GM19397 (cell line): ENCODE data around the gene EN2.

ENCODE experiments used
- ATAC-seq: cut with Tn5 transposase; IDR thresholded peaks from one replicate; pipeline ENCODE4 v1.9.1; 2021; ENCODE audit warnings: mild to moderate bottlenecking, moderate library complexity; ENCODE audit not compliant: unreplicated experiment

Gene EN2

DNA sequence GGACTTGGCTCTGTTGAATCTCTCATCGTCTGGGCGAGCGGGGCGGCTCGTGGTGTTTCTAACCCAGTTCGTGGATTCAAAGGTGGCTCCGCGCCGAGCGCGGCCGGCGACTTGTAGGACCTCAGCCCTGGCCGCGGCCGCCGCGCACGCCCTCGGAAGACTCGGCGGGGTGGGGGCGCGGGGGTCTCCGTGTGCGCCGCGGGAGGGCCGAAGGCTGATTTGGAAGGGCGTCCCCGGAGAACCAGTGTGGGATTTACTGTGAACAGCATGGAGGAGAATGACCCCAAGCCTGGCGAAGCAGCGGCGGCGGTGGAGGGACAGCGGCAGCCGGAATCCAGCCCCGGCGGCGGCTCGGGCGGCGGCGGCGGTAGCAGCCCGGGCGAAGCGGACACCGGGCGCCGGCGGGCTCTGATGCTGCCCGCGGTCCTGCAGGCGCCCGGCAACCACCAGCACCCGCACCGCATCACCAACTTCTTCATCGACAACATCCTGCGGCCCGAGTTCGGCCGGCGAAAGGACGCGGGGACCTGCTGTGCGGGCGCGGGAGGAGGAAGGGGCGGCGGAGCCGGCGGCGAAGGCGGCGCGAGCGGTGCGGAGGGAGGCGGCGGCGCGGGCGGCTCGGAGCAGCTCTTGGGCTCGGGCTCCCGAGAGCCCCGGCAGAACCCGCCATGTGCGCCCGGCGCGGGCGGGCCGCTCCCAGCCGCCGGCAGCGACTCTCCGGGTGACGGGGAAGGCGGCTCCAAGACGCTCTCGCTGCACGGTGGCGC is at the start of gene EN2:
Gene EN2 (plus strand): TSS at position 19 of the 767 bp plus-strand sequence. CDS start 249 bp downstream, at position 268.
- ATAC-seq: no peak

DNA sequence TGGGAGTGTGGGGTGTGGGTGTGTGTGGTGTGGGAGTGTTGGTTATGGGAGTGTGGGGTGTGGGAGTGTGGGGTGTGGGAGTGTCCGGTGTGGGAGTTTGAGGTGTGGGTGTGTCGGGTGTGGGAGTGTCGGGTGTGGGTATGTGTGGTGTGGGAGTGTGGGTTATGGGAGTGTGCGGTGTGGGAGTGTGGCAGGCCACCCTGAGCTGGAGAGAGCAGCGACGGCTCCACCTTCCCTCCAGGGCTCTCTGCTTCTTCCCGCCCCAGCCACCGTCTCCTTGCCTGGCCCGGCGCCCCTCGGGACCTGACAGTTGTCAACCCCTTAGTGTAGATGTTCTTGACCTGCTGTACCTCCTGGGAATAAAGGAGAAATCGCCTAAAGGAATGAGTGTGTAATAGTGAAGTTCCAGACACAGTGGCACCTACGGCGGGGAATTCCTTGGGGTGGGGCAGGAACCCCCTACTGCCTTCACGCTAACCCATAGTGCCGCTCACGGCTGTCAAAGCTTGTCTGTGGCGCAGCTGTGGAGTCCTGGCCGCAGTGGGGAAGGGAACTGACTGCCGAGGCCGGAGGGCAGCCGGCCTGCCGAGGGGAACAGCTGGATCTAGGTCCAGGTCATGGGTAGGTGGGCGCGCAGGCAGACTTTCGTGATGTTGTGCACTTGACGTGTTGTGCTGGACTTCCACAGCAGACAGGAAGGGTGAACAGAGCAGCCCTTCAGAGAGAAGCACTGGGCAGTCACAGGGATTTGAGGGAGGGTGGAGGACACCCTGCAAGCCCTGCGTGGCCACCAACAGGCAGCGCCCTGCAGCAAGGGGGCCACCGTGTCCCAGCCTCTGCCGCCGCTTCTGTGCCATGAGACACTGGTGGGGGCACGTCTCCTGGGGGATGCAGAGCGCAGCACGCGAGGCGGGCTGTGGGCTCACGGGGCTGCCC is 49.0 kb upstream of the EN2 start:
- no peak for ATAC-seq

DNA sequence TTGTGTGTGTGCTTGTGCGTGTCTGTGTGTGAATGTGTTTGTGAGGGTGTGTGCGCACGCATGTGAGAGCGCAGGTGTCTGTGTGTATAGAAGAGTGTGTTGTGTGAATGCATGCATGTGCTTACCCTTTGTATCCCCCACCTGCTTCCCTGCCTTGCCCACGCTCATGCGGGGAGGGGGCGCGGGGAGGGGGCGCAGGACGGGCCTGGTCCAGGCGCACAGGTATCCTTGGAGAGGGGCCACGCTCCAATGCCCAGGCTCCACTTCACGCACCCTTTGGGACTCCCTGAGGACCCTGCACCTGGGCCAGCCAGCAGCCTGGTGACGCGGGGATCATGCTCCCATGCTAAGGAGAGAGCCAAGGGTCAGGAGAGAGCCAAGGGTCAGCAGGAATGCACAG is 47.9 kb upstream of the EN2 start:
- no peak for ATAC-seq

DNA sequence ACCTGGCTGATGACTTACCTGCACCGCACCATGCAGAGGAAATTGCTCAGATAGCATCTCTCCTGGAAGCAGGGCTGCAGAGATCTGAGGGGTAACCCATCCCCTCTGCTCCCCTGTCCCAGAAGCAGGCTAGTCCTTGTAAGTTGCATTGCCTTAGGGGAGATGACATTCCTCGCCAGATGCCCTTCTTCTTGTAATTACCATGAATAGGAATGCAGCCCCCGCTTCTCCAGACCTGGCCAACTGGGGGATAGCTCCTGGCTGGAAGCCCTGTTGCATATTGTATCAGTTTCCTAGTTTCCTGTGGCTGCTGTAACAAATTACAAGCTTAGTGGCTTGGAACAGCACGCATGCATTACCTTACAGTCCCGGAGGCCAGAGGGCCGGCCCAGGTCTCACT is 47.5 kb upstream of the EN2 start:
- no peak for ATAC-seq

DNA sequence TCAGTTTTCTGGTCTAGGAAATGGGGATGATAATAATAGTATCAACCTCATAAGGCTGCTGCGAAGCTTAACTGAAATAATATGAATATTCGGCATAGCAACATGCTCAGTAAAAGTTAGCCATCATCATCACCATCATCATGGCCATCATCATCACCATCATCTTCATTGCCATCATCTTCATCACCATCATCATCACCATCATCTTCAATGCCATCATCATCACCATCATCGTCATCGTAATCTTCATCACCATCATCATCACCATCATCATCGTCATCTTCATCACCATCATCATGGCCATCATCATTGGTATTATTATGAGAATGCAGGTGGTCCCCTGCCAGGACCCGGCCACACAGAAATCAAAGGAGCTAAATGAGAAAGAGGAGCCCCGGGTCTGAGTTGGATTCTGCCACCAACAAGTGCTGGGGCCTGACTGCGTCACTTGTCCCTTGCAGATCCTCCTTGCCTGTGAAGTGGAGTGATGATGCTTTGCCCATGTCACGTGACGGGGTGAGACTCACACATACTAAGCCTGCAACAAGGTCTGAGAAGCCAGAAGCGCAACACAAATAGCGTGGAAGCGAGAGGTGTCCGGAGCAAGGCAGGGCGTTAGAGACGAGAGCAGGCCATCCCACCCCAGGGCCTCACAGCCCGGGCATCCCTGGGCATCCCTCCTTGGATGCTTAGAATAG is 46.1 kb upstream of the EN2 start:
- ATAC-seq: no peak

DNA sequence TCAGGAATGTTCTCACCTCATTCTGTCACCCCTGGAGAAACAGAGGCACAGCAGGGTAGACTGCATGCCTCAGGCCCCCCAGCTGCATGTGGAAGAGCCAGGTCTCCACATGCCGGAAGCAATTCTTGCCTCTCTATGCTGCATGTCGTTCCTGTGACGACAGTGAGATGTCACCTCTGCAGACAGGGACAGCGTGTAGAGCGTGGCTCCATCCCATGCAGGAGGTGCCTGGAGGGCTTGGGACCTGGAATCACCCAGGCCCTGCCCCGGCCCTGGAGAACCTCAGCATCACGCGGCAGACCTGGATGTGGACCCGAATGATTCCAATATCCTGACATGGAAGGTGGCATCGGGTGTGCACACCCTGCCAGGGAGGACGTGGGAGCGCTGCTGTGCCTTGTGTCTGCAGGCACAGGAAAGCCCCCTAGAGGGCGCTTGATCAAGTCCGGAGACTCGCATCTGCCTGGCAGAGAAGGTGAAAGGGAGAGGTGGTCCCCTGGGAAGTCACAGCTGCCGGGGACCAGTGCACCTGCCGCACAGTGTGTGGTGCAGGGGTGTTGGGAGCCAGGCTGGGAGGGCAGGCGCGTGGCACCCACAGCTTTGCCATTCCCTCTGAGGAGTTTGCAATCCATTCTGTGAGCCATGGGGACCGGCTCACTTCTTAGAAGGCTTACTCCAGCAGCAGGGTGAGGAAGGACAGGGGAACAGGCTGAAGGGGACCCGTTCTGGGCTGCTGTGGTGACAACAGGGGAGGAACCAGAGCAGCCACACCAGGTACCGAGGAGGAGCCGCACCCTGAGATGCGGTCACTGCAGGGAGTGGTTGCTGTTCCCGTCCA is 45.3 kb upstream of the EN2 start:
- ATAC-seq: peak; percentile 86

DNA sequence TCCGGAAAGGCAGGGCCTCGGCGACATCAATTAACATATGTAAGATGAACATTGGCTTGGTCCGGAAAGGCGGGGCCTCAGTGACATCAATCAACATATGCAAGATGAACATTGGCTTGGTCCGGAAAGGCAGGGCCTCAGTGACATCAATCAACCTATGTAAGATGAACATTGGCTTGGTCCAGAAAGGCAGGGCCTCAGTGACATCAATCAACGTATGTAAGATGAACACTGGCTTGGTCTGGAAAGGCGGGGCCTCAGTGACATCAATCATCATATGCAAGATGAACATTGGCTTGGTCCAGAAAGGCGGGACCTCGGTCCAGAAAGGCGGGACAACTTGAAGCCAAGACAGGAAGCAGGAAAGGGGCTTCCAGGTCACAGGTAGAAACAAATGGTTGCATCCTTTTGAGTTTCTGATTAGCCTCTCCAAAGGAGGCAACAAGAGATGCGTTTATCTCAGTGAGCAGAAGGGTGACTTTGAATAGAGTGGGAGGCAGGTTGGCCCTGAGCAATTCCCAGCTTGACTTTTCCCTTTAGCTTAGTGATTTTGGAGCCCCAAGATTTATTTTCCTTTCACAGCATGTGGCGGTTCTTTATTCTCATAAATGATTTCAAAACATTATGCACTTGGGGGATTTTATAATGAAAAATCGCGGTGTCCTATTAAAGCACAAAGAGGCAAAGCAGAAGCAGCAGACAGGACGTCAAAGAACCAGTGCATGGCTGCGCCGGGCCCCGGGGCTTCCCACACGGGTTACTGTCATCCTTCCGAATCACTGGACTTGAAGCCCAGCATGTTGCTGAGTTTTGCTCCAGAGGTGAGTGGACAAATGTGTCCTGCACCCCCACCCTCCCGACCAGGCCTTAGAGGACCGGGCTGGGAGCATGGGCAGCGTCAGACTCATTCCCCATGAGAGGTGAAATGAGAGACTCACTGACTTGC is 43.1 kb upstream of the EN2 start:
- ATAC-seq: no peak

DNA sequence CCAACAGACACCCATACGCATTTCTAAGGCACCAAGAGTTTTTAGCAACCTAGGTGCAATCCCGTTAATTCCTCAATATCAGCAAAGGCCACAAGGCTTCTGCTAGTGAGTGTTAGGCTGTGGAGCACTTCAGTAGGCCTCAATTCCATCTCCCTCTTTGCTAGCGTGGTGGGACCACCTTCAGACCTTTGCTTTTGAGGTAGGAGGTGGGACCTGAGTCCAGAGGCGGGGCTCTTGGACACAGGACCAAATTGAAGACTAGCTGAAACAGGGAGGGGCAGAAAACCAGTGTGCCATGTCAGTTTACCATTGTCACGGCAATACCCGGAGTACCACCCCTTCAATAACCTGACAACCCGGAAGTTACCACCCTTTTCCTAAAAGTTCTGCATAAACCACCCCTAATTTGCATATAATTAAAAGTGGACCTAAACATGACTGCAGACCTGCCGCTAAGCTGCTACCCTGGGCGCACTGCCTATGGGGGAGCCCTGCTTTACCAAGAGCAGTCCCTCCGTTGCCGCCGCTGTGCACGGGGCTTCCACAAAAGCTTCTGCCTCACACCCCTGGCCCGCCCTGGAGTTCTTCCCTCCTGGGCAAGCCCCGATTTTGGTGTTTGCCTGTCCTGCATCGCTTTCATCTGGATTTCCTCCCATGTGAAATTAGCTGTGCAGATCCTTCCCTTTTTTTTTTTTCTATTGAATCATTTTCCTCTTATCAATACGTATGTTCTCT is 41.1 kb upstream of the EN2 start:
- no peak for ATAC-seq

DNA sequence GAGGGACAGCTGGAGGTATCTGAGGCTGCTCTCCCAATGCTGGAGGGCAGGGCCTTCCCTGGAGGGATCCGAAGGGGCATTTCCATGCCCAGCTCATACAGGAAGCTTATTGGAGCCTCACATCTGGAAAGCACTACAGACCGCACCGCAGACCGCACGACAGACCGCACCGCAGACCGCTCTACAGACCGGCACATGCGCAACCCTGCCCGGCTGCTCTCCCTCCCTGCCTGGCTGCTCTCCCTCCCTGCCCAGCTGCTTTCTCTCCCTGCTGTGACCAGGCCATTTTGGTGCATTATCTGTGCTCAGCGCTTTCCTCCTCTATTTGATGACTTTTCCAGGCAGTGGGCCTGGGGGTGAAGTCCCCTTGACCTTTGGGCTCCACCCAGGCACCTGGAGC is 39.6 kb upstream of the EN2 start:
- no peak for ATAC-seq

DNA sequence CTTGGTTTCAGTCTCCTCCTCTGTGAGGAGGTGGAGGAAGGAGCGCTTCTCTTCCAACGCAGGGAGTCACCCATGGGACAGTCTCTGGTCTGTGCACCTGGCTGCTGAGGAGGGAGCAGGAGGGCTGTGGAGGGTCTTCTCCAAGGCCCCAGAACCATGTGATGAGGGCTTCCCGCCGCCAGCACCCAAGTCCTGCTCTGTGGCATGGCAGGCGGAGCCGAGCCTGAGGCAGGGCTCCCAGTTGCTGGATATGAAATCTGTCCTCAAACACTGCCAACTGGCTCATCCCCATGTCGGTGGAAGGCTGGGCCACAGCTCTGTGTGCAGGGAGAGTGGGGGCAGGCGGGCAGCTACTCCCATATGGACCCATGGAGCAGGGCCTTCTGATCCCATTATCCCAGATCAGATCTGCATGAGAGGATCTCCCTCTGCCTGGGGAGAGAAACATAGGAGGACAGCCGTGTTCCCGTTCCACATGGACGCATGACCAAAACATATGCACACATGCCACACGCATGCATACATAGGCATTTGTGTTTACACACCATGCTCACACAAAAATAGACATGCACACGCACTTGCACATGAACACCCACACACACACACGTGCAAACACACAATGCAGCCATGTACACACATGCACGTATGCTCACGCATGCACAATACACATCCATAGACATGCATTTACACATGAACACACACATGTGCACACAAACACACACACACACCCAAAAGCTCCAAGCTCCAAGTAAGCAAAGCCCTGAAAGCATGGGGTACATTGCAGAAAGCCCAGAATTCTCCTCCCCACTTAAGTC is 38.8 kb upstream of the EN2 start:
- no peak for ATAC-seq

DNA sequence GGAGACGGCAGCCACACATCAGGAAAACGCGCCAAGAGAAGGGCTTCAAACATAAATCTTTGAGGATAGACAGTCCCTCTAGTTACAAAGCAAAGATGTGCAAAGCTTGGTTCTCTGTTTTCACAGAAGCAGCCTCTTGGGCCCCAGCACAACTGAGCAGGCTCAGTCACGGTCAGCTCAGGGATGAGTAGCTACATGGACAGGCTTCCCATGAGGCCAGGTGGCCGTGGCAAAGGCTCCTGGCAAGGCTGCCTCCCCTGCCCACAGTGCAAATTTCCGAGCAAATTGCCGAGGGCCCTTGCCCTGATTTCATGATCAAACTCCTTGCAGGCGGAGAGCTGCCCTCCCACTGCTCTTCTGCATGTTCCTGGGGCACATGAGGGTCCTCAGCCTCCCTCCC is 37.8 kb upstream of the EN2 start:
- ATAC-seq: no peak

DNA sequence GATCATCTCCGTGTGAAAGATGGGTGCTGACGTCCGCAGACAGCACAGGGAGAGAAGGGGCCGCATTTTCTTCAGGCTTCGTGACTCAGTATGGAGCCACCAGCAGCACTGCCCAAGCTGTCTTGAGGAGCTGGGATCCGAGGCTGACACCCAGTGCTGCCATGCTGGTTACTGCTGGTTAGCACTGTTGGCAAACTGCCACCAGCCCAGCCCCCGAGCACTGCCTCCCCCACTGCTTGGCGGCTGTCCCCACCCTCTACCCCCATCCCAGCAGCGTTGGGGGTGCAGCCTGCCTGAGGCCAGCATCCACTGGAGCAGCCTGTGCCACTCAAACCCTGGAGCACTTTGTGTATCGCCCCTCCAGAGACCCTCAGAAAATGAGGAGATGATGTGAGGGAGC is 35.8 kb upstream of the EN2 start:
- ATAC-seq: no peak

DNA sequence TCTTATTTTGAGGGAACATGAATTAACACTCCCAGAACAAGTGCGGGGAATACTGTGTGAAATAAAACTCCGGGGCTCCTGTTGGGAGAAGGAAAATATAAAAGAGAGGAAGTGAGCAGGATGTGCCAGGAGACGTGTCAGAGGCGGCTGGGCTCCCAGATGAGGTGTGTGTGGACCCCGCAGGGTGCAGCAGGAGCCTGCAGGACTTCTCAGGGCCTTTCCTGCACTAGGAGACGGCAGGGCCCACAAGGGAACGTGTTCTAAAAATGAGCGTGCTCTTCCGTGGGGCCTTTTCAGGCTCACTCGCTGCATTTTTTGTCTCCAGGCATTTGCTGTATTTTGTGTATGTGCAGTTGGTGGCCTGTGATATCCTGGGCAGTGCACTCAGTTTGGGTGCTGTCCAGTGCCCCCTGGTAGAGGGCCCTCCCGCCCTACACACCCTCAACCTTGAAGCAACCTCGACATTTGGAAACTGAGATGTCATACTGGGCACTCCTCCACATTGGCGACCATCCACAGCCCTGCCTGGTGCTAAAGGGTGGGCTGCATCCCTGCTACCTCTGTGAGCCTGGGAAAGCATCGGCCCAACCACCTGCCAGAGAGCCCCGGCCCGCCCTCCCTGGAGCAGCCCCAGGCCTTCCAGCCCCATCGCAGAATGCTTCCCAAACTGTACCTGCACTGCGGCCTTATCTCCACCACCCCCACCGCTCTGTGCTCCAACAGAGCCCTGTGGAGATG is 35.2 kb upstream of the EN2 start:
- no peak for ATAC-seq

DNA sequence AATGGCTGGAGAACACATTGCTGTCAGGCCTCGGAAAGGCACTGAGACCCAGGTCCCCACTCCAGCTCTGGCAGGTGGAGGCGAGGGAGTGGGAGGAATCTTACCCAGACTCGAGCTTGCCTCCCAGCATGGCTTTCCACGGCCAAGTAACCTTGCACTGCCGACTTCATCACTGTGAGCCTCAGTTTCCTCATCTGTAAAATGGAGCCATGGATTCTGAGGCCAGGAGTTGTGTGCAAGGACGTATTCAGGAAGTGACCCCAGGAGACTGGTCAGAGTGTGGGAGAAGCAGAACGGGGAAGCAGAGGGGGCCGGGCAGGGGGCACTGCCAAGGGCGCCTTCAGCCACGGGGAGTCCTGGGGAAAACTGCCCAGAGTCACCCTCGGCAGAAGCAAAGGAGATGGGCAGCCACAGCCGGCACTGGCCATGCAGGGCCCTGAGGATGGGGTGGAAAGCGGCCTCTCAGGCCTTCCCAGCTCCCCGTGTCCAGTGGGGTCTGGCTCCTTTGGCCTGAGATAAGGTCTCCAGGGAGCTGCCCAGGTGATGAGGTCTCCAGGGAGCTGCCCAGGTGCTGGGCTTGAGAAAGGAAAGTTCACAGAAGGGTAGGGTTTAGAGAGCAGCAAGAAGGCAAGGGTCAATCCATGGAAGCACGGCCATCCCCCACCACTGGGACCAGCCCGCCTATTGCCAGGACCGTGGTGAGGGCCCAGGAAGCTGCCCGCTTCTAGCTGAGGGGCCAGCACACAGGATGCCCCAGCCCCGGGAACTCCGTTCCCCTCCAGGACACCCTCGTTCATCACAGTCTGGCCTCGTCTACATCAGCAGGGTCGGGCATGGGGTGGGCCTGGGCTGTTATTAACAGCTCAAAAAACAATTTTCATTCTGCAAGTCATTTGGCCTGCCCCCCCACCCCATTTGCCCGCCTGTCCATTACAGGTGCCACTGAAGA is 34.3 kb upstream of the EN2 start:
- ATAC-seq: no peak

DNA sequence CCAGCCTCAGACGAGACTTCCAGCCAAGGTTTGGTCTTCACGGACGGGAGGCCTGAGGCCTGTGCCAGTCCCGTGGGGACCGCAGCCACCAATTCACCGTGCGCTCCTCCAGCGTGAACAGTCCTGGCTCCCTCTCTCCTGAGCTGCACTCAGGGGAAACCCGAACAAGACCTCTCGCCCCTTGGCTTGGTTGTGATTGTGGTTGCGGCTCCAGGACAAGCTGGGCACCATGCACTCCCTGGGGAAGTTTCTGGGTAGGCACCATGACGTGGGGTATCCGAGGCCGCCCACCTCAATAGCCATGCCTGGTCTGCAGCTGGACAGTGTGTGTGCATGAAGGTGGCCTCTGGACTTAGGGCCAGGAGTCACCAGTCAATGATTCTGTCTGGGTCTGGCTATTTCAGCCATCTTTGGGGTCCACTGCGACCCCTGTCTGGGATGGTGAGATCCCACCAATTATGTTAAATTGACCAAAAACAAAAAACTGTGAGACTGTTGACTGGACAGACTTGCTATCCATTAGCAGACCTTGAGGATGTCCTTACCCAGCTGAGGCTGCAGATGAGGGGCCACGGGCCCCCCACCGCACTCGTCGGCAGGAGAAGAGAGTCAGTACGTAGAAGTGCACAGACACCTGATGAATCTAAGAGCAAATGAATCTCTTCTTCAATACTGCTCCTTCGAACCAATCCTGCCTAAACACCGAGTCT is 33.5 kb upstream of the EN2 start:
- ATAC-seq: no peak

DNA sequence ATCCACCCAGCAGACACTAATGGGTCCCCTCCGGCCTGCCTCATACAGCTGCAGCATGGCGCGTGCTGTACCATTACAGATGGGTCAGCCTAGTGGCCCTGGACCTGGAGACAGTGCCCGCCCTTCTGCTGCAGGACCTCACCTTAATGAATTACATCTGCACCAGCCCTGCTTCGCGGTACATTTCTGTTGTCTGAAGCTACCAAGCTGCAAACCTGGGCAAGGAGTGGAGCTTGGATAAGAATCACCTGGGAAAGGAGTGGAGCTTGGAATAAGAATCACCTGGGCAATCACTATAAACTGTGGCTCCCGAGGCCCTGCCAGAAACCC is 33.0 kb upstream of the EN2 start:
- ATAC-seq: no peak
